Neural progenitor cell (in vitro differentiated cells): ENCODE data around the gene ZNF700. TPM values are rescaled to one million over a fixed set of nuclear protein-coding genes. Genes with fewer than 3 reads are reported as not detected.

Source experiments
- DNase-seq: peaks from one replicate; pipeline ENCODE4 v3.0.0-alpha.2; 2016; ENCODE audit warnings: low spot score
- H2AFZ ChIP-seq: fragments of 200-600 bp; sonication (generic); replicated peaks from 2 replicates; pipeline ENCODE4 v1.6.1; 2016; ENCODE audit warnings: antibody characterized with exemption
- H3F3A ChIP-seq: fragments of 200-600 bp; sonication (generic); 2 replicates; pipeline ENCODE4 v1.6.1; 2016; ENCODE audit warnings: antibody characterized with exemption, low read depth
- H3K27ac ChIP-seq: fragments of 200-600 bp; sonication (generic); 2 replicates; pipeline ENCODE4 v1.5.1; 2016; ENCODE audit warnings: mild to moderate bottlenecking
- H3K27me3 ChIP-seq: fragments of 200-600 bp; sonication (generic); 2 replicates; pipeline ENCODE4 v1.6.1; 2016; ENCODE audit warnings: mild to moderate bottlenecking, moderate library complexity
- H3K36me3 ChIP-seq: fragments of 200-600 bp; sonication (generic); 2 replicates; pipeline ENCODE4 v1.5.1; 2016
- H3K4me1 ChIP-seq: fragments of 200-600 bp; sonication (generic); 2 replicates; pipeline ENCODE4 v1.6.1; 2016; ENCODE audit warnings: mixed run types
- H3K4me2 ChIP-seq: fragments of 200-600 bp; sonication (generic); 2 replicates; pipeline ENCODE4 v1.6.1; 2016
- H3K4me3 ChIP-seq: fragments of 200-600 bp; sonication (generic); 2 replicates; pipeline ENCODE4 v1.5.1; 2016
- H3K79me2 ChIP-seq: fragments of 200-600 bp; sonication (generic); 2 replicates; pipeline ENCODE4 v1.6.1; 2016; ENCODE audit warnings: low read depth
- H3K9ac ChIP-seq: fragments of 200-600 bp; sonication (generic); 2 replicates; pipeline ENCODE4 v1.6.1; 2016
- H3K9me3 ChIP-seq: fragments of 200-600 bp; sonication (generic); 2 replicates; pipeline ENCODE4 v1.5.1; 2016; ENCODE audit warnings: low read depth
- H4K20me1 ChIP-seq: fragments of 200-600 bp; sonication (generic); 2 replicates; pipeline ENCODE4 v1.6.1; 2016; ENCODE audit warnings: low read depth
- H3K27ac Mint-ChIP-seq: 3 replicates; pipeline ENCODE4 v1.8.0; 2021; ENCODE audit warnings: mixed read lengths
- H3K27me3 Mint-ChIP-seq: 2 replicates; pipeline ENCODE4 v1.8.0; 2022; ENCODE audit warnings: low read depth, mild to moderate bottlenecking, inconsistent platforms, moderate library complexity, mixed read lengths; ENCODE audit not compliant: insufficient read depth
- H3K36me3 Mint-ChIP-seq: 3 replicates; pipeline ENCODE4 v1.8.0; 2021; ENCODE audit warnings: mixed read lengths
- H3K4me1 Mint-ChIP-seq: 3 replicates; pipeline ENCODE4 v1.8.0; 2021; ENCODE audit warnings: mixed read lengths
- H3K4me3 Mint-ChIP-seq: 3 replicates; pipeline ENCODE4 v1.8.0; 2021; ENCODE audit warnings: mild to moderate bottlenecking, moderate library complexity, mixed read lengths
- H3K9me3 Mint-ChIP-seq: 3 replicates; pipeline ENCODE4 v1.8.0; 2020; ENCODE audit warnings: mixed read lengths
- CTCF ChIP-seq: fragments of 200-600 bp; sonication (generic); IDR thresholded peaks from 2 replicates; pipeline ENCODE4 v1.5.1; 2017; ENCODE audit warnings: antibody characterized with exemption, mild to moderate bottlenecking
- EZH2 ChIP-seq: fragments of 200-600 bp; sonication (generic); IDR thresholded peaks from 2 replicates; pipeline ENCODE4 v1.6.1; 2017; ENCODE audit warnings: antibody characterized with exemption, mild to moderate bottlenecking, moderate library complexity
- EZH2phosphoT487 ChIP-seq: fragments of 200-600 bp; sonication (generic); IDR thresholded peaks from 2 replicates; pipeline ENCODE4 v1.6.1; 2017; ENCODE audit warnings: antibody characterized with exemption
- total RNA-seq: library from RNA; depleted of rRNA; stranded (reverse); fragments of >200 nt; gene quantifications from 2 replicates; pipeline ENCODE4 v1.2.3, GENCODE V29; 2015; ENCODE audit warnings: low replicate concordance

Gene ZNF700
- total RNA-seq, 1 donor from 2014 or later = 29.4 TPM

DNA sequence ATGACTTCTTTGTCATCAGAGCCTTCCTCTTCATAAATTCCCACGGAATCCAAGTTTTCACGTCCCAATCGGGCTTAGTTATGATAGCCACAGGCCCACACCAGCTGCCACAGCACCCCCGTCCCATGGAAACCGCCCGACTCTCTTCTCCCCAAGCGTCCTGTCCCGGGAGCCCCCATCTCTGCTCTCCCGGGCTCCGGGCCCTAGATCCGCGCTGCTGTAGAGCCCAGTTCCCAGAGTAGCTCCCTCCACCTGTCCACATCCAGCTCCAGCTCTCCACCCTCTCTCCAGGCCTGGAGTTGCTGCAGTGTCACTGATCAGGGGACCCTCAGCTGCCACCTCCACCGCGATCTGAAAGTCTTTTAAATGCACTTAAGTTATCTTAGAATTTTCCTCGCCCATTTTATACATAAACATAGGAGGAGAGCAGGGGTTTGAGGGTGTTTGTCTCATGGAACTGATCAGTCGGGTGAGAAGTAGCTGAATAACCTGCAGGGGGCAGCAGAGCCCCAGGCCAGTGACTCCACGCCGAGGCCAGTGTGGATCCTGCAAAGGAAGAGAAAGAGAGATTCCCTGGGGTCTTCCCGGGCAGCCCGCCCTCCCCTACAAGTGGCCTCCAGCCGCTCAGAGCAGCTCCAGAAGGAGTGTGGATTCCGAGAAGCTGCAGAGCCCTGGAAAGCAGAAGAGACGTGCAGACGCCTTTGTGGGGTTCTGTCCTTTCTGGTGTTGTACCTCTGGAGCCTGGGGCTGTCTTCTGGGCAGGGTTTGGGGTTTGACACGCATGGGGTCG, 38.9 kb downstream of the ZNF700 start:
- H3K4me1 ChIP-seq = peaks cover 5% of the 10 kb centered on the region
- H3F3A ChIP-seq = peaks cover 18% of the 10 kb centered on the region
- Mint-ChIP-seq H3K27ac (peak overlapping the region; percentile 92), H3K36me3 (peaks cover 18% of the 10 kb centered on the region), H3K9me3 (peaks cover 39% of the 10 kb centered on the region), H3K4me1 (peaks cover 15% of the 10 kb centered on the region), H3K27me3 (peaks cover 2% of the 10 kb centered on the region), H3K4me3 (peak overlapping the region; percentile 92)
- H3K36me3 ChIP-seq = no peaks in the 10 kb centered on the region
- peak overlapping the region; percentile 77 for H3K4me2 ChIP-seq
- H2AFZ ChIP-seq = peak overlapping the region; percentile 52
- no peaks in the 10 kb centered on the region for H4K20me1 ChIP-seq
- peak overlapping the region; percentile 77 for H3K4me3 ChIP-seq
- peaks cover 8% of the 10 kb centered on the region for H3K27me3 ChIP-seq
- H3K9me3 ChIP-seq = no peaks in the 10 kb centered on the region
- H3K9ac ChIP-seq = no peak overlapping the region
- no peaks in the 10 kb centered on the region for H3K79me2 ChIP-seq
- peak; percentile 92 for DNase-seq
- no peak overlapping the region for H3K27ac ChIP-seq
- TF ChIP-seq EZH2phosphoT487 (no peak), CTCF (peak; percentile 95)

DNA sequence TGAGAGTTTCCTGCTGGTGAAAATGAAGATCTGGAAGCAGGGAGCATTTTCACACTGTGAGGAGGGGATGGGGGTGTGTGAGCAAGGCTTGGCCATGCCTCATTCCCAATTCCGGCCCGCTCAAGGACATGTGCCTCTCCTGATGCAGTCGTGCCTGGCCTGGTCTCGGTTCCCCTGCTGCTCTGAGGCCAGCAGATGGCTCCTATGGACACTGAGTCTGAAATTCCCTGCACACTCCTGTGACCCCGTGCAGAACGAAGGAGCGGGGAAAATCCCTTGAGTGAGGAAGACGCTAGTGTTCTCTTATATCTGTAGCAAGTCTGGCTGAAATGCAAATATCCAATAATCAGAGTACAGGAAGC, 39.6 kb downstream of the ZNF700 start:
- H3K36me3 ChIP-seq = no peaks in the 10 kb centered on the region
- H3K27ac ChIP-seq = no peak overlapping the region
- Mint-ChIP-seq H3K27me3 (peaks cover 2% of the 10 kb centered on the region), H3K4me1 (peaks cover 15% of the 10 kb centered on the region), H3K4me3 (peak overlapping the region; percentile 92), H3K27ac (peak overlapping the region; percentile 92), H3K36me3 (peaks cover 18% of the 10 kb centered on the region), H3K9me3 (peaks cover 37% of the 10 kb centered on the region)
- H3F3A ChIP-seq = peaks cover 18% of the 10 kb centered on the region
- peak overlapping the region; percentile 77 for H3K4me2 ChIP-seq
- no peaks in the 10 kb centered on the region for H3K79me2 ChIP-seq
- peaks cover 8% of the 10 kb centered on the region for H3K27me3 ChIP-seq
- H3K9ac ChIP-seq = no peak overlapping the region
- DNase-seq = no peak
- TF ChIP-seq EZH2 (no peak), EZH2phosphoT487 (no peak), CTCF (peak; percentile 18)
- peaks cover 5% of the 10 kb centered on the region for H3K4me1 ChIP-seq
- H4K20me1 ChIP-seq = no peaks in the 10 kb centered on the region
- H2AFZ ChIP-seq = peak overlapping the region; percentile 31
- peak overlapping the region; percentile 77 for H3K4me3 ChIP-seq
- no peaks in the 10 kb centered on the region for H3K9me3 ChIP-seq

DNA sequence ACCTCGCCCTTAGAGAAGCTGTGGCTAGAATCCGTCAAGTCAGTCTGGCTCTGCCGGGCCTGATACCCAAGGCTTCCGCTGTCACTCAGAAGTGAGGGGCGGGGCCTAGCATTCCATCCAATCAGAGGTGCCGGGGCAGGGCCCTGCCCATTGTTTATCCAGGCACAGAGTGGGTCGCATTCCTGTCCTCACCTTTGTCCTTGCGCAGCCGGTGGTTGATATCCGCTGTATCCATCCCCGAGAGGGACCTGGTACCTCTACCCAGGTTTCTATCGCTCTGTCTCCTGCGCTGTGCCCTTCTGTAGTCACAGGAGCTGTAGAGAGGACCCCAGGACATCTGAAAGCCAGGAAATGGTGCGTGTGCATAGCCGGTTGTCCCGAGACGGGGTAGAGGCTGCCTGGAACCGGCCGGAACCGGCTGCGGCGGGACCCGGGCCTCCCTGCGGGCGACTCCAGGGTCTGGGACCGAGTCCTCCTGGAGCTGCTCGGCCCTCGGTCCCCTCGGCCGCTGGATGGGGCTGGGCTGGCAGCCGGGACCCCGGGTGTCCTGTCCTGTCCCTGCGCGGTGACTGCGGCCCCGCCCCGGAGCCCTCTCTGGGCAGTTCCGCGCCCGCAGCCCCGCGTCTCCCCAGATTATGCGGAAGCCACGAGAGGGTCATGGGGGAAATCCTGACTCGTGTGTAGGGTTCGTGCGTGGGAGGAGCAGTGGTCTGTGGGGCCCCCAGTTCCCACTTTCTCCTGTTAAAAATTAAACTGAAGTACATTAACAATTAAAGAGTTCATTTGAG, 40.1 kb downstream of the ZNF700 start, which contains the start of gene ZNF763:
Gene ZNF763, plus strand, starts transcription at position 183 of the 788 bp plus-strand sequence. Its CDS starts 169 bp downstream, at position 352.
- Histone ChIP-seq H2AFZ (peak within 1 kb of the TSS; percentile 85), H3K36me3 (no peaks in the 10 kb centered on the region), H3K4me3 (peak within 1 kb of the TSS; percentile 77), H3K9ac (peak within 1 kb of the TSS; percentile 85), H3K27ac (peak within 1 kb of the TSS; percentile 99), H3K27me3 (peaks cover 8% of the 10 kb centered on the region), H3K9me3 (no peaks in the 10 kb centered on the region), H3F3A (peaks cover 18% of the 10 kb centered on the region), H4K20me1 (no peaks in the 10 kb centered on the region), H3K4me1 (peaks cover 5% of the 10 kb centered on the region), H3K79me2 (no peaks in the 10 kb centered on the region), H3K4me2 (peak within 1 kb of the TSS; percentile 77)
- no peak for TF ChIP-seq EZH2phosphoT487
- no peak for TF ChIP-seq EZH2
- TF ChIP-seq CTCF = no peak
- Mint-ChIP-seq H3K4me1 (peaks cover 15% of the 10 kb centered on the region), H3K9me3 (peaks cover 36% of the 10 kb centered on the region), H3K27ac (peak within 1 kb of the TSS; percentile 92), H3K36me3 (peaks cover 16% of the 10 kb centered on the region), H3K4me3 (peak within 1 kb of the TSS; percentile 92), H3K27me3 (peaks cover 2% of the 10 kb centered on the region)
- peak; percentile 98 for DNase-seq
